GM18520 (cell line): Measurements from ENCODE around the gene GLUD1.

Experiments
- ATAC-seq: cut with Tn5 transposase; IDR thresholded peaks from one replicate; pipeline ENCODE4 v1.9.1; 2021; ENCODE audit not compliant: unreplicated experiment

GLUD1 gene

GRCh38 chr10:87000491-87000890 is 94.2 kb downstream of the GLUD1 start:
- no peak for ATAC-seq
